HepG2 (cell line): ENCODE measurements around the gene SLIT1.

Experiments used
- ATRX ChIP-seq: sonication (generic); formaldehyde crosslinking; IDR thresholded peaks from 2 replicates; pipeline ENCODE4 v1.4.0; 2020; ENCODE audit warnings: missing genetic modification reagents, borderline replicate concordance
- CHD4 ChIP-seq: fragments of 200-600 bp; sonication (generic); IDR thresholded peaks from 2 replicates; pipeline ENCODE4 v1.7.0; 2017; ENCODE audit warnings: mild to moderate bottlenecking, low read length, borderline replicate concordance
- FOXK2 ChIP-seq: fragments of 450-650 bp; IDR thresholded peaks from 2 replicates; pipeline ENCODE4 v1.6.1; 2016
- HDAC6 ChIP-seq: fragments of 200-600 bp; sonication (generic); IDR thresholded peaks from 2 replicates; pipeline ENCODE4 v1.7.0; 2017; ENCODE audit warnings: mild to moderate bottlenecking, antibody characterized with exemption, low read length, low read depth
- RELA ChIP-seq: sonication (generic); formaldehyde crosslinking; IDR thresholded peaks from 2 replicates; pipeline ENCODE4 v1.4.0; 2020; ENCODE audit warnings: missing genetic modification reagents
- SRSF1 ChIP-seq: fragments of 200-400 bp; formaldehyde crosslinking; optimal IDR thresholded peaks from 2 replicates; pipeline ENCODE3; 2017; ENCODE audit warnings: mild to moderate bottlenecking, low read depth, low read length, moderate library complexity
- SUZ12 ChIP-seq: fragments of 150-350 bp; IDR thresholded peaks from 2 replicates; pipeline ENCODE4 v1.6.1; 2014; ENCODE audit warnings: low read depth, low read length
- ZNF274 ChIP-seq: sonication (generic); formaldehyde crosslinking; IDR thresholded peaks from 2 replicates; pipeline ENCODE4 v1.5.1; 2020; ENCODE audit warnings: mild to moderate bottlenecking, missing genetic modification reagents
- ZNF747 ChIP-seq: sonication (generic); formaldehyde crosslinking; IDR thresholded peaks from 2 replicates; pipeline ENCODE4 v1.8.1; 2023; ENCODE audit warnings: missing genetic modification reagents, mild to moderate bottlenecking, borderline replicate concordance
- TF ChIP-seq, protein P1 (sequence below): sonication (generic); formaldehyde crosslinking; IDR thresholded peaks from 2 replicates; pipeline ENCODE4 v1.5.0; 2020; ENCODE audit warnings: mild to moderate bottlenecking, missing genetic modification reagents, moderate library complexity
- TF ChIP-seq, protein P2 (sequence below): sonication (generic); formaldehyde crosslinking; IDR thresholded peaks from 2 replicates; pipeline ENCODE4 v1.4.0; 2020; ENCODE audit warnings: missing genetic modification reagents

DNA sequence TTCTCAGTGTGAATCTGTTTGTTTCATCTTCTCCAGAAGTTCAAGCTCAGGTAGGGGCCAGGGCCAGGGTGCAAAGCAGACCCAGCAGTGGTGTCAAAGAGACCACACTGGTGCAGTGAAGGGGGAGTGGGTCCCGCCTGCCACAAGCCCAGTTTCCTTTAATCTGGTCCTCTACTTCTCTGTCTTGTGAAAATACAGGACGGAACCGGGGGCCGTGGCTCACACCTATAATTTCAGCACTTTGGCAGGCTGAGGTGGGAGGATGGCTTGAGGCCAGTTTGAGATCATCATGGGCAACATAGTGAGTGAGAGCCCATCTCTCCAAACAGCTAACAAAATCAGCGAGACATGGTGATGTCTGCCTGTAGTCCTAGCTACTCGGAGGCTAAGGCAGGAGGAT lies 109.0 kb downstream of the SLIT1 start:
- TF ChIP-seq, protein P1, sequence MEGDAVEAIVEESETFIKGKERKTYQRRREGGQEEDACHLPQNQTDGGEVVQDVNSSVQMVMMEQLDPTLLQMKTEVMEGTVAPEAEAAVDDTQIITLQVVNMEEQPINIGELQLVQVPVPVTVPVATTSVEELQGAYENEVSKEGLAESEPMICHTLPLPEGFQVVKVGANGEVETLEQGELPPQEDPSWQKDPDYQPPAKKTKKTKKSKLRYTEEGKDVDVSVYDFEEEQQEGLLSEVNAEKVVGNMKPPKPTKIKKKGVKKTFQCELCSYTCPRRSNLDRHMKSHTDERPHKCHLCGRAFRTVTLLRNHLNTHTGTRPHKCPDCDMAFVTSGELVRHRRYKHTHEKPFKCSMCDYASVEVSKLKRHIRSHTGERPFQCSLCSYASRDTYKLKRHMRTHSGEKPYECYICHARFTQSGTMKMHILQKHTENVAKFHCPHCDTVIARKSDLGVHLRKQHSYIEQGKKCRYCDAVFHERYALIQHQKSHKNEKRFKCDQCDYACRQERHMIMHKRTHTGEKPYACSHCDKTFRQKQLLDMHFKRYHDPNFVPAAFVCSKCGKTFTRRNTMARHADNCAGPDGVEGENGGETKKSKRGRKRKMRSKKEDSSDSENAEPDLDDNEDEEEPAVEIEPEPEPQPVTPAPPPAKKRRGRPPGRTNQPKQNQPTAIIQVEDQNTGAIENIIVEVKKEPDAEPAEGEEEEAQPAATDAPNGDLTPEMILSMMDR (CRISPR knock-in tag) = no peak
- TF ChIP-seq SUZ12 (no peak), ATRX (no peak), ZNF274 (no peak), CHD4 (no peak), SRSF1 (no peak), FOXK2 (no peak), RELA (CRISPR knock-in tag) (no peak), HDAC6 (no peak), ZNF747 (CRISPR knock-in tag) (no peak)
- TF ChIP-seq, protein P2, sequence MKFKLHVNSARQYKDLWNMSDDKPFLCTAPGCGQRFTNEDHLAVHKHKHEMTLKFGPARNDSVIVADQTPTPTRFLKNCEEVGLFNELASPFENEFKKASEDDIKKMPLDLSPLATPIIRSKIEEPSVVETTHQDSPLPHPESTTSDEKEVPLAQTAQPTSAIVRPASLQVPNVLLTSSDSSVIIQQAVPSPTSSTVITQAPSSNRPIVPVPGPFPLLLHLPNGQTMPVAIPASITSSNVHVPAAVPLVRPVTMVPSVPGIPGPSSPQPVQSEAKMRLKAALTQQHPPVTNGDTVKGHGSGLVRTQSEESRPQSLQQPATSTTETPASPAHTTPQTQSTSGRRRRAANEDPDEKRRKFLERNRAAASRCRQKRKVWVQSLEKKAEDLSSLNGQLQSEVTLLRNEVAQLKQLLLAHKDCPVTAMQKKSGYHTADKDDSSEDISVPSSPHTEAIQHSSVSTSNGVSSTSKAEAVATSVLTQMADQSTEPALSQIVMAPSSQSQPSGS = no peak
